ENCODE measurements around the gene NCBP3. TPM values are rescaled to one million over a fixed set of nuclear protein-coding genes. Genes with fewer than 3 reads are reported as not detected.

NCBP3 gene
- total RNA-seq, 1 donor from 2014 or later, result 56.0 TPM

- H3K9me3 Mint-ChIP-seq, result no peaks in the 10 kb centered on the region
- H3K27me3 Mint-ChIP-seq (ENCODE audit: insufficient read depth), result no peaks in the 10 kb centered on the region
- H3K4me1 Mint-ChIP-seq (ENCODE audit: low read depth), result peaks cover 8% of the 10 kb centered on the region
- DNase-seq (ENCODE audit: low spot score), result no peak
- no peak overlapping the region for H3K27ac Mint-ChIP-seq
- H3K36me3 Mint-ChIP-seq (ENCODE audit: low read depth), result peaks cover 8% of the 10 kb centered on the region
- H3K4me3 Mint-ChIP-seq, result no peak overlapping the region
- intact Hi-C loops (cut with micrococcal nuclease), result no loop called here
Measured at GRCh38 chr17:3875317-3875716, 29.3 kb upstream of the NCBP3 start.

GRCh38 chr17:3873862-3874261 is 27.8 kb upstream of the NCBP3 start:
- DNase-seq (ENCODE audit: low spot score), result no peak
- Mint-ChIP-seq H3K27me3 (ENCODE audit: insufficient read depth) (no peaks in the 10 kb centered on the region), H3K4me3 (no peak overlapping the region), H3K9me3 (no peaks in the 10 kb centered on the region), H3K27ac (no peak overlapping the region), H3K4me1 (ENCODE audit: low read depth) (peaks cover 8% of the 10 kb centered on the region), H3K36me3 (ENCODE audit: low read depth) (peaks cover 8% of the 10 kb centered on the region)
- intact Hi-C loops (cut with micrococcal nuclease), result no loop called here

- no peak for DNase-seq (ENCODE audit: low spot score)
- intact Hi-C loops (cut with micrococcal nuclease), result no loop called here
- no peaks in the 10 kb centered on the region for H3K27me3 Mint-ChIP-seq (ENCODE audit: insufficient read depth)
- H3K4me3 Mint-ChIP-seq, result peak overlapping the region; percentile 42
- H3K4me1 Mint-ChIP-seq (ENCODE audit: low read depth), result peaks cover 8% of the 10 kb centered on the region
- no peaks in the 10 kb centered on the region for H3K9me3 Mint-ChIP-seq
- peak overlapping the region; percentile 85 for H3K27ac Mint-ChIP-seq
- H3K36me3 Mint-ChIP-seq (ENCODE audit: low read depth), result peaks cover 8% of the 10 kb centered on the region
Measured at GRCh38 chr17:3870871-3871306, 24.8 kb upstream of the NCBP3 start.

GRCh38 chr17:3867606-3868005 is 21.6 kb upstream of the NCBP3 start:
- H3K9me3 Mint-ChIP-seq, result no peaks in the 10 kb centered on the region
- peaks cover 4% of the 10 kb centered on the region for H3K36me3 Mint-ChIP-seq (ENCODE audit: low read depth)
- intact Hi-C loops (cut with micrococcal nuclease), result no loop called here
- H3K27me3 Mint-ChIP-seq (ENCODE audit: insufficient read depth), result no peaks in the 10 kb centered on the region
- DNase-seq (ENCODE audit: low spot score), result no peak
- no peak overlapping the region for H3K4me3 Mint-ChIP-seq
- no peak overlapping the region for H3K27ac Mint-ChIP-seq
- H3K4me1 Mint-ChIP-seq (ENCODE audit: low read depth), result peaks cover 8% of the 10 kb centered on the region

- Mint-ChIP-seq H3K4me1 (ENCODE audit: low read depth) (peaks cover 8% of the 10 kb centered on the region), H3K27me3 (ENCODE audit: insufficient read depth) (no peaks in the 10 kb centered on the region), H3K27ac (no peak overlapping the region), H3K36me3 (ENCODE audit: low read depth) (peaks cover 4% of the 10 kb centered on the region), H3K4me3 (no peak overlapping the region), H3K9me3 (no peaks in the 10 kb centered on the region)
- intact Hi-C loops (cut with micrococcal nuclease), result no loop called here
- no peak for DNase-seq (ENCODE audit: low spot score)
Measured at GRCh38 chr17:3867106-3867505, 21.1 kb upstream of the NCBP3 start.

- no peaks in the 10 kb centered on the region for H3K27me3 Mint-ChIP-seq (ENCODE audit: insufficient read depth)
- H3K4me3 Mint-ChIP-seq, result no peak overlapping the region
- no peak overlapping the region for H3K27ac Mint-ChIP-seq
- H3K4me1 Mint-ChIP-seq (ENCODE audit: low read depth), result peaks cover 8% of the 10 kb centered on the region
- intact Hi-C loops (cut with micrococcal nuclease), result no loop called here
- no peaks in the 10 kb centered on the region for H3K9me3 Mint-ChIP-seq
- DNase-seq (ENCODE audit: low spot score), result no peak
- peaks cover 4% of the 10 kb centered on the region for H3K36me3 Mint-ChIP-seq (ENCODE audit: low read depth)
Measured at GRCh38 chr17:3866276-3866675, 20.2 kb upstream of the NCBP3 start.

GRCh38 chr17:3865176-3865575 is 19.1 kb upstream of the NCBP3 start:
- intact Hi-C loops (cut with micrococcal nuclease), result no loop called here
- Mint-ChIP-seq H3K9me3 (no peaks in the 10 kb centered on the region), H3K27me3 (ENCODE audit: insufficient read depth) (no peaks in the 10 kb centered on the region), H3K36me3 (ENCODE audit: low read depth) (no peaks in the 10 kb centered on the region), H3K27ac (no peak overlapping the region), H3K4me3 (no peak overlapping the region), H3K4me1 (ENCODE audit: low read depth) (no peaks in the 10 kb centered on the region)
- no peak for DNase-seq (ENCODE audit: low spot score)

- H3K4me3 Mint-ChIP-seq, result no peak overlapping the region
- H3K27me3 Mint-ChIP-seq (ENCODE audit: insufficient read depth), result no peaks in the 10 kb centered on the region
- intact Hi-C loops (cut with micrococcal nuclease), result no loop called here
- H3K36me3 Mint-ChIP-seq (ENCODE audit: low read depth), result no peaks in the 10 kb centered on the region
- no peaks in the 10 kb centered on the region for H3K4me1 Mint-ChIP-seq (ENCODE audit: low read depth)
- DNase-seq (ENCODE audit: low spot score), result no peak
- no peaks in the 10 kb centered on the region for H3K9me3 Mint-ChIP-seq
- no peak overlapping the region for H3K27ac Mint-ChIP-seq
Measured at GRCh38 chr17:3864534-3864933, 18.5 kb upstream of the NCBP3 start.

GRCh38 chr17:3861761-3862681 is 16.0 kb upstream of the NCBP3 start:
- H3K27me3 Mint-ChIP-seq (ENCODE audit: insufficient read depth), result no peaks in the 10 kb centered on the region
- H3K4me3 Mint-ChIP-seq, result no peak overlapping the region
- H3K36me3 Mint-ChIP-seq (ENCODE audit: low read depth), result no peaks in the 10 kb centered on the region
- intact Hi-C loops (cut with micrococcal nuclease), result loop anchor here (2.0 kb wide), 1 partner anchor 53 kb away; no protein-coding TSS in a partner anchor
- H3K9me3 Mint-ChIP-seq, result no peaks in the 10 kb centered on the region
- H3K27ac Mint-ChIP-seq, result no peak overlapping the region
- H3K4me1 Mint-ChIP-seq (ENCODE audit: low read depth), result no peaks in the 10 kb centered on the region
- DNase-seq (ENCODE audit: low spot score), result no peak

- no peaks in the 10 kb centered on the region for H3K4me1 Mint-ChIP-seq (ENCODE audit: low read depth)
- no peak overlapping the region for H3K4me3 Mint-ChIP-seq
- H3K9me3 Mint-ChIP-seq, result no peaks in the 10 kb centered on the region
- H3K36me3 Mint-ChIP-seq (ENCODE audit: low read depth), result no peaks in the 10 kb centered on the region
- intact Hi-C loops (cut with micrococcal nuclease), result no loop called here
- H3K27me3 Mint-ChIP-seq (ENCODE audit: insufficient read depth), result no peaks in the 10 kb centered on the region
- DNase-seq (ENCODE audit: low spot score), result no peak
- no peak overlapping the region for H3K27ac Mint-ChIP-seq
Measured at GRCh38 chr17:3860939-3861700, 15.1 kb upstream of the NCBP3 start.

GRCh38 chr17:3859940-3860339 is 13.9 kb upstream of the NCBP3 start:
- intact Hi-C loops (cut with micrococcal nuclease), result no loop called here
- H3K9me3 Mint-ChIP-seq, result no peaks in the 10 kb centered on the region
- no peak for DNase-seq (ENCODE audit: low spot score)
- H3K4me3 Mint-ChIP-seq, result no peak overlapping the region
- H3K4me1 Mint-ChIP-seq (ENCODE audit: low read depth), result no peaks in the 10 kb centered on the region
- H3K27ac Mint-ChIP-seq, result no peak overlapping the region
- no peaks in the 10 kb centered on the region for H3K36me3 Mint-ChIP-seq (ENCODE audit: low read depth)
- H3K27me3 Mint-ChIP-seq (ENCODE audit: insufficient read depth), result no peaks in the 10 kb centered on the region

GRCh38 chr17:3857261-3858105 is 11.4 kb upstream of the NCBP3 start:
- Mint-ChIP-seq H3K4me3 (no peak overlapping the region), H3K27ac (no peak overlapping the region), H3K4me1 (ENCODE audit: low read depth) (no peaks in the 10 kb centered on the region), H3K36me3 (ENCODE audit: low read depth) (no peaks in the 10 kb centered on the region), H3K9me3 (no peaks in the 10 kb centered on the region), H3K27me3 (ENCODE audit: insufficient read depth) (no peaks in the 10 kb centered on the region)
- DNase-seq (ENCODE audit: low spot score), result no peak
- intact Hi-C loops (cut with micrococcal nuclease), result no loop called here

Data from activated T-helper 1 cell treated with anti-CD3 and anti-CD28 coated beads, Interleukin-12 subunit alpha, Interleukin-12 subunit beta, Interleukin-2, Interleukin-4 antibody, amounts not matched to agents 30 ng/mL and 10 ng/mL and 1 ng/mL, durations not matched to agents 14 hours and 24 hours and 36 hours (primary cell).